ENCODE measurements around the gene PLEKHG5. TPM values are rescaled to one million over a fixed set of nuclear protein-coding genes. Genes with fewer than 3 reads are reported as not detected.

PLEKHG5 gene
- total RNA-seq, 1 donor from 2014 or later: 109 TPM

- Mint-ChIP-seq H3K36me3 (ENCODE audit: low read depth, unreplicated experiment) (no peaks in the 10 kb centered on the region), H3K9me3 (ENCODE audit: unreplicated experiment) (no peaks in the 10 kb centered on the region), H3K27me3 (ENCODE audit: unreplicated experiment) (peaks cover 3% of the 10 kb centered on the region), H3K4me3 (ENCODE audit: unreplicated experiment) (no peak overlapping the region), H3K27ac (ENCODE audit: unreplicated experiment) (no peak overlapping the region), H3K4me1 (ENCODE audit: unreplicated experiment) (no peaks in the 10 kb centered on the region)
- no peak for DNase-seq (ENCODE audit: low spot score)
- TF ChIP-seq, protein P1, sequence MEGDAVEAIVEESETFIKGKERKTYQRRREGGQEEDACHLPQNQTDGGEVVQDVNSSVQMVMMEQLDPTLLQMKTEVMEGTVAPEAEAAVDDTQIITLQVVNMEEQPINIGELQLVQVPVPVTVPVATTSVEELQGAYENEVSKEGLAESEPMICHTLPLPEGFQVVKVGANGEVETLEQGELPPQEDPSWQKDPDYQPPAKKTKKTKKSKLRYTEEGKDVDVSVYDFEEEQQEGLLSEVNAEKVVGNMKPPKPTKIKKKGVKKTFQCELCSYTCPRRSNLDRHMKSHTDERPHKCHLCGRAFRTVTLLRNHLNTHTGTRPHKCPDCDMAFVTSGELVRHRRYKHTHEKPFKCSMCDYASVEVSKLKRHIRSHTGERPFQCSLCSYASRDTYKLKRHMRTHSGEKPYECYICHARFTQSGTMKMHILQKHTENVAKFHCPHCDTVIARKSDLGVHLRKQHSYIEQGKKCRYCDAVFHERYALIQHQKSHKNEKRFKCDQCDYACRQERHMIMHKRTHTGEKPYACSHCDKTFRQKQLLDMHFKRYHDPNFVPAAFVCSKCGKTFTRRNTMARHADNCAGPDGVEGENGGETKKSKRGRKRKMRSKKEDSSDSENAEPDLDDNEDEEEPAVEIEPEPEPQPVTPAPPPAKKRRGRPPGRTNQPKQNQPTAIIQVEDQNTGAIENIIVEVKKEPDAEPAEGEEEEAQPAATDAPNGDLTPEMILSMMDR (IDR thresholded peaks at IDR 0.05; ENCODE audit: unreplicated experiment): no peak
Measured at GRCh38 chr1:6513320-6513801, 21.9 kb upstream of the PLEKHG5 start.

- peaks cover 3% of the 10 kb centered on the region for H3K27me3 Mint-ChIP-seq (ENCODE audit: unreplicated experiment)
- H3K27ac Mint-ChIP-seq (ENCODE audit: unreplicated experiment): no peak overlapping the region
- no peaks in the 10 kb centered on the region for H3K9me3 Mint-ChIP-seq (ENCODE audit: unreplicated experiment)
- H3K4me1 Mint-ChIP-seq (ENCODE audit: unreplicated experiment): no peaks in the 10 kb centered on the region
- no peak for DNase-seq (ENCODE audit: low spot score)
- no peaks in the 10 kb centered on the region for H3K36me3 Mint-ChIP-seq (ENCODE audit: low read depth, unreplicated experiment)
- no peak overlapping the region for H3K4me3 Mint-ChIP-seq (ENCODE audit: unreplicated experiment)
- TF ChIP-seq, protein P1 (IDR thresholded peaks at IDR 0.05; ENCODE audit: unreplicated experiment): no peak
Measured at GRCh38 chr1:6512908-6513280, 21.4 kb upstream of the PLEKHG5 start.

GRCh38 chr1:6512245-6512907 is 20.9 kb upstream of the PLEKHG5 start:
- H3K36me3 Mint-ChIP-seq (ENCODE audit: low read depth, unreplicated experiment): no peaks in the 10 kb centered on the region
- no peaks in the 10 kb centered on the region for H3K4me1 Mint-ChIP-seq (ENCODE audit: unreplicated experiment)
- peaks cover 3% of the 10 kb centered on the region for H3K27me3 Mint-ChIP-seq (ENCODE audit: unreplicated experiment)
- H3K9me3 Mint-ChIP-seq (ENCODE audit: unreplicated experiment): no peaks in the 10 kb centered on the region
- DNase-seq (ENCODE audit: low spot score): no peak
- TF ChIP-seq, protein P1 (IDR thresholded peaks at IDR 0.05; ENCODE audit: unreplicated experiment): no peak
- H3K4me3 Mint-ChIP-seq (ENCODE audit: unreplicated experiment): no peak overlapping the region
- no peak overlapping the region for H3K27ac Mint-ChIP-seq (ENCODE audit: unreplicated experiment)

DNA sequence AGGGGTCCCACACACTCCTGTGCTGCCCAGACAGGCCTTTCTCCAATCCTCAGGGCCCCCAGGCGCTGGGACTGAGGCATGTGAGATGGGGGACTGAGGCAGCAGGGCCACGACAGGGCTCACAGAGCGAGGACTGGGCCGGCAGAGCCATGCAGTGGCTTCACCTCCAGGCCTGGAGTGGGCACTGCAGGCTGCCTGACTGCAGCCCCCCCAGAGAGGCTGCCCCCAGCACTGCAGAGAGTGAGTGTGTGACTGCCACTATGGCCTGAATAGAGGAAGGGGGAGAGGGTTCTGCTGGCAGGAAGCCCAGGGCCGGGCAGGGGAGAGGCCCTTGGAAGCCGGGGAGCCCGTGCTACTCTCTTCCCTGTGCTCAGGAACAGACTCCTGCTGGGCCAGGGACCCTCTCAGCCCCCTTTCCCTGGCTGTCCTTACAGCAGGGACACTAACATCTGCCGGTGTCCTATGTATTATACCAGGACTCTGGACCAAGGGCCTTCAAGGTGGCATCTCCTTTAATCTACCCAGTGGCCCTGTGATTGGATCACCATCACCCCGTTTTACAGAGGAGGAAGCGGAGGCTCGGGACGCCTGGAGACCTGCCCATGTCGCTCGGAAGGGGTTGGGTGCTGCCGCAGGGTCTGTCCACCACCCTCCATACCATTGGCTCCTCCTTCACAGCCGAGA is 20.2 kb upstream of the PLEKHG5 start:
- Mint-ChIP-seq H3K27ac (ENCODE audit: unreplicated experiment) (no peak overlapping the region), H3K36me3 (ENCODE audit: low read depth, unreplicated experiment) (no peaks in the 10 kb centered on the region), H3K4me1 (ENCODE audit: unreplicated experiment) (no peaks in the 10 kb centered on the region), H3K27me3 (ENCODE audit: unreplicated experiment) (peaks cover 7% of the 10 kb centered on the region), H3K9me3 (ENCODE audit: unreplicated experiment) (no peaks in the 10 kb centered on the region), H3K4me3 (ENCODE audit: unreplicated experiment) (no peak overlapping the region)
- DNase-seq (ENCODE audit: low spot score): no peak
- TF ChIP-seq, protein P1 (IDR thresholded peaks at IDR 0.05; ENCODE audit: unreplicated experiment): no peak

- Mint-ChIP-seq H3K4me1 (ENCODE audit: unreplicated experiment) (no peaks in the 10 kb centered on the region), H3K27me3 (ENCODE audit: unreplicated experiment) (peaks cover 7% of the 10 kb centered on the region), H3K4me3 (ENCODE audit: unreplicated experiment) (no peak overlapping the region), H3K36me3 (ENCODE audit: low read depth, unreplicated experiment) (no peaks in the 10 kb centered on the region), H3K27ac (ENCODE audit: unreplicated experiment) (no peak overlapping the region), H3K9me3 (ENCODE audit: unreplicated experiment) (no peaks in the 10 kb centered on the region)
- TF ChIP-seq, protein P1 (IDR thresholded peaks at IDR 0.05; ENCODE audit: unreplicated experiment): no peak
- no peak for DNase-seq (ENCODE audit: low spot score)
Measured at GRCh38 chr1:6511056-6511455, 19.6 kb upstream of the PLEKHG5 start.
